H9 (cell line): ENCODE results near the gene EFEMP1. TPM values are rescaled to one million over a fixed set of nuclear protein-coding genes. Genes with fewer than 3 reads are reported as not detected.

Experiments used
- DNase-seq: peaks from one replicate; pipeline ENCODE4 v3.0.0-alpha.2; 2017
- H2AFZ ChIP-seq: one replicate; pipeline ENCODE4 v1.6.1; 2013; ENCODE audit warnings: mild to moderate bottlenecking, low read length, control low read depth, moderate library complexity
- H2AK5ac ChIP-seq: 2 replicates; pipeline ENCODE4 v1.6.1; 2013; ENCODE audit warnings: low read length, control low read depth, mixed read lengths; ENCODE audit not compliant: insufficient read length
- H2BK120ac ChIP-seq: one replicate; pipeline ENCODE4 v1.6.1; 2013; ENCODE audit warnings: low read depth, mild to moderate bottlenecking, low read length, control low read depth, inconsistent platforms; ENCODE audit not compliant: poor library complexity, severe bottlenecking
- H2BK12ac ChIP-seq: 2 replicates; pipeline ENCODE4 v1.6.1; 2013; ENCODE audit warnings: low read length, control low read depth, mixed read lengths, low read depth; ENCODE audit not compliant: insufficient read length
- H2BK15ac ChIP-seq: 2 replicates; pipeline ENCODE4 v1.6.1; 2013; ENCODE audit warnings: low read depth, low read length, control low read depth
- H2BK20ac ChIP-seq: one replicate; pipeline ENCODE4 v1.6.1; 2013; ENCODE audit warnings: low read depth, mild to moderate bottlenecking, low read length, control low read depth, inconsistent platforms; ENCODE audit not compliant: poor library complexity, severe bottlenecking
- H2BK5ac ChIP-seq: 2 replicates; pipeline ENCODE4 v1.6.1; 2013; ENCODE audit warnings: low read length, control low read depth, mixed read lengths; ENCODE audit not compliant: insufficient read length
- H3K14ac ChIP-seq: 2 replicates; pipeline ENCODE4 v1.6.1; 2013; ENCODE audit warnings: low read length, control low read depth; ENCODE audit not compliant: insufficient read depth
- H3K18ac ChIP-seq: 2 replicates; pipeline ENCODE4 v1.6.1; 2013; ENCODE audit warnings: low read depth, mild to moderate bottlenecking, mixed read lengths, low read length, control low read depth; ENCODE audit not compliant: insufficient read length
- H3K23ac ChIP-seq: 2 replicates; pipeline ENCODE4 v1.6.1; 2013; ENCODE audit warnings: low read length, control low read depth, mixed read lengths, low read depth; ENCODE audit not compliant: insufficient read length
- H3K23me2 ChIP-seq: 2 replicates; pipeline ENCODE4 v1.6.1; 2013; ENCODE audit warnings: low read depth, mild to moderate bottlenecking, mixed read lengths, low read length, control low read depth; ENCODE audit not compliant: insufficient read length, poor library complexity, severe bottlenecking
- H3K27ac ChIP-seq: 2 replicates; pipeline ENCODE4 v1.5.1; 2013; ENCODE audit warnings: low read length, control low read depth, mixed read lengths, low read depth; ENCODE audit not compliant: insufficient read length
- H3K27me3 ChIP-seq: 2 replicates; pipeline ENCODE4 v1.6.1; 2013; ENCODE audit warnings: low read length, control low read depth, inconsistent platforms; ENCODE audit not compliant: insufficient read depth
- H3K4ac ChIP-seq: 2 replicates; pipeline ENCODE4 v1.6.1; 2013; ENCODE audit warnings: low read depth, mild to moderate bottlenecking, control low read depth, inconsistent platforms, low read length, moderate library complexity
- H3K4me1 ChIP-seq: 2 replicates; pipeline ENCODE4 v1.6.1; 2013; ENCODE audit warnings: low read length, control low read depth, inconsistent platforms; ENCODE audit not compliant: insufficient read depth
- H3K4me2 ChIP-seq: 2 replicates; pipeline ENCODE4 v1.6.1; 2013; ENCODE audit warnings: low read length, control low read depth, mixed read lengths; ENCODE audit not compliant: insufficient read length, insufficient read depth
- H3K56ac ChIP-seq: 2 replicates; pipeline ENCODE4 v1.6.1; 2013; ENCODE audit warnings: low read depth, mild to moderate bottlenecking, mixed read lengths, low read length, control low read depth; ENCODE audit not compliant: insufficient read length
- H3K79me1 ChIP-seq: 2 replicates; pipeline ENCODE4 v1.6.1; 2013; ENCODE audit warnings: low read depth, mild to moderate bottlenecking, moderate library complexity, low read length, control low read depth, inconsistent platforms; ENCODE audit not compliant: insufficient read depth, poor library complexity, severe bottlenecking
- H3K79me2 ChIP-seq: 2 replicates; pipeline ENCODE4 v1.6.1; 2013; ENCODE audit warnings: low read length, control low read depth, inconsistent platforms; ENCODE audit not compliant: insufficient read depth
- H3K9ac ChIP-seq: 2 replicates; pipeline ENCODE4 v1.6.1; 2013; ENCODE audit warnings: low read length, control low read depth, mixed read lengths; ENCODE audit not compliant: insufficient read length; ENCODE audit errors: extremely low read depth
- H3K9me3 ChIP-seq: one replicate; pipeline ENCODE4 v1.6.1; 2013; ENCODE audit warnings: low read depth, low read length, inconsistent platforms; ENCODE audit not compliant: control insufficient read depth
- H3T11ph ChIP-seq: one replicate; pipeline ENCODE4 v1.6.1; 2013; ENCODE audit warnings: mild to moderate bottlenecking, low read length, control low read depth, inconsistent platforms
- H4K20me1 ChIP-seq: one replicate; pipeline ENCODE4 v1.6.1; 2013; ENCODE audit not compliant: control insufficient read depth, insufficient read length, insufficient read depth
- H4K5ac ChIP-seq: 2 replicates; pipeline ENCODE4 v1.6.1; 2013; ENCODE audit warnings: low read depth, mild to moderate bottlenecking, mixed read lengths, low read length, control low read depth; ENCODE audit not compliant: insufficient read length
- H4K8ac ChIP-seq: replicated peaks from 2 replicates; pipeline ENCODE4 v1.6.1; 2013; ENCODE audit warnings: low read length, control low read depth, mixed read lengths, low read depth; ENCODE audit not compliant: insufficient read length
- H4K91ac ChIP-seq: 2 replicates; pipeline ENCODE4 v1.6.1; 2013; ENCODE audit warnings: low read depth, mild to moderate bottlenecking, moderate library complexity, mixed read lengths, low read length, control low read depth; ENCODE audit not compliant: insufficient read length
- H3K27ac Mint-ChIP-seq, 3 experiments: 2 replicates in 2 of 3; 3 replicates in 1 of 3; pipeline ENCODE4 v1.8.0; 2020 to 2021; ENCODE audit warnings: mixed read lengths in 3 of 3, mild to moderate bottlenecking in 1 of 3, moderate library complexity in 1 of 3
- H3K27me3 Mint-ChIP-seq: 2 replicates; pipeline ENCODE4 v1.8.0; 2021; ENCODE audit warnings: low read depth, mild to moderate bottlenecking, moderate library complexity, mixed read lengths
- H3K36me3 Mint-ChIP-seq, 3 experiments: 2 replicates in 2 of 3; 3 replicates in 1 of 3; pipeline ENCODE4 v1.8.0; 2020 to 2021; ENCODE audit warnings: low read depth in 3 of 3, mixed read lengths in 3 of 3; ENCODE audit not compliant: insufficient read depth in 1 of 3
- H3K4me1 Mint-ChIP-seq, 2 experiments: 2 replicates each; pipeline ENCODE4 v1.8.0; 2020; ENCODE audit warnings: mixed read lengths in 2 of 2
- H3K4me3 Mint-ChIP-seq, 2 experiments: 2 replicates in 1 of 2; 3 replicates in 1 of 2; pipeline ENCODE4 v1.8.0; 2020 to 2021; ENCODE audit warnings: mild to moderate bottlenecking in 2 of 2, mixed read lengths in 2 of 2, moderate library complexity in 1 of 2
- H3K9me3 Mint-ChIP-seq, 2 experiments: 2 replicates in 1 of 2; 3 replicates in 1 of 2; pipeline ENCODE4 v1.8.0; 2020; ENCODE audit warnings: mild to moderate bottlenecking in 2 of 2, mixed read lengths in 2 of 2, moderate library complexity in 1 of 2
- WGBS: extraction: QIAGEN DNeasy Blood & Tissue Kit; methylation state at CpG from one replicate; pipeline ENCODE4 v1.1.7; 2013; ENCODE audit warnings: missing lambda C conversion rate, low lambda C conversion rate, mixed read lengths; ENCODE audit not compliant: insufficient read length; ENCODE audit errors: extremely low coverage; 5-methylcytosine and 5-hydroxymethylcytosine counted together
- total RNA-seq: library from RNA; stranded (reverse); gene quantifications from 2 replicates; pipeline ENCODE4 v1.2.1, GENCODE V29; 2021
- TF ChIP-seq, protein P1 (sequence below): fragments of 200-600 bp; sonication (generic); conservative IDR thresholded peaks from 3 replicates; pipeline ENCODE4 v1.8.0; 2021; ENCODE audit warnings: antibody characterized with exemption, mild to moderate bottlenecking

The EFEMP1 gene
- total RNA-seq, 1 experiment from 2014 or later = 3.5 TPM

DNA sequence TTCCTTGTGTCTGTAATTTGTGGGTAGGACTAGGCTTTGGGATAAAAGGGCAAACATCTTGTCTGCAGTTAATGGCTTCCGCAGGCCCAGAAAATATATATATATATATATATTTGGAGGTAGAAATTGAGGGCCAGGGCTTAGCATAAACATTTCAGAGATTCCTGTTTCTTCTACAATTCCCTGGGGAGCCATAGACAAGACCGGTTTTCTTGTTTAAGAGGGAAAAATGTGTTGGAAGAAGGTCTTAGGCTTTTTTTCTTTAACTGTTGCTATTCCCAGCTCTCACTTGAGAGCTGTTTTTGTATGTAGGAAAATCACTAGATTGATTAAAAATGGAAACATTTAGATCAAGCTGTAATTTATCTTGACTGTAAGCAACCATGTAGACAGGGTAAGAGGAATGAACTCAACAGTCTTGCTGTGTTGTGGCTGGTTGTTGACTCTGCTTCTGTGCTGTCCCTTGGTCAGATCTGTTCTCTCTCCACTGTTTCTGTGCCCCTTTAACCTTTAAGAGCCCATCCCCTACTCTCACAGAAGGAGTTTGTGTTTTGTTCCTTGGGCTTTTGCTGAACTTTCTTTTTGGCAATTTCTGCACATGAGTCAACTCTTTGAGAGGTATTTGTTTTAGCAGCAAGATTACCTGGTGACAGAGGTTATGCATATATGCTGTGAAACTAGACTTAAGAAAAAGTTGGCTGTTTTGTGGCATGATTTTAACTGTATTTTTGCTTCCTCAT, 58.3 kb downstream of the EFEMP1 start:
- Histone ChIP-seq H2BK20ac (no peak overlapping the region), H3K4ac (no peak overlapping the region), H3K9ac (no peak overlapping the region), H2BK12ac (no peak overlapping the region), H2AK5ac (no peak overlapping the region), H3K4me1 (no peaks in the 10 kb centered on the region), H4K20me1 (no peaks in the 10 kb centered on the region), H3K27ac (no peak overlapping the region), H3T11ph (no peak overlapping the region), H3K18ac (no peak overlapping the region), H3K4me2 (no peak overlapping the region), H3K9me3 (no peaks in the 10 kb centered on the region), H3K23me2 (no peaks in the 10 kb centered on the region), H3K14ac (no peak overlapping the region), H2BK5ac (no peak overlapping the region), H3K23ac (no peak overlapping the region), H2BK120ac (no peak overlapping the region), H4K5ac (no peak overlapping the region), H2AFZ (no peak overlapping the region), H3K27me3 (no peaks in the 10 kb centered on the region), H3K79me2 (no peaks in the 10 kb centered on the region), H4K91ac (no peak overlapping the region), H3K56ac (no peak overlapping the region), H4K8ac (no peak overlapping the region), H3K79me1 (no peaks in the 10 kb centered on the region), H2BK15ac (no peak overlapping the region)
- H3K4me1 Mint-ChIP-seq = no peaks in the 10 kb centered on the region
- TF ChIP-seq, protein P1, sequence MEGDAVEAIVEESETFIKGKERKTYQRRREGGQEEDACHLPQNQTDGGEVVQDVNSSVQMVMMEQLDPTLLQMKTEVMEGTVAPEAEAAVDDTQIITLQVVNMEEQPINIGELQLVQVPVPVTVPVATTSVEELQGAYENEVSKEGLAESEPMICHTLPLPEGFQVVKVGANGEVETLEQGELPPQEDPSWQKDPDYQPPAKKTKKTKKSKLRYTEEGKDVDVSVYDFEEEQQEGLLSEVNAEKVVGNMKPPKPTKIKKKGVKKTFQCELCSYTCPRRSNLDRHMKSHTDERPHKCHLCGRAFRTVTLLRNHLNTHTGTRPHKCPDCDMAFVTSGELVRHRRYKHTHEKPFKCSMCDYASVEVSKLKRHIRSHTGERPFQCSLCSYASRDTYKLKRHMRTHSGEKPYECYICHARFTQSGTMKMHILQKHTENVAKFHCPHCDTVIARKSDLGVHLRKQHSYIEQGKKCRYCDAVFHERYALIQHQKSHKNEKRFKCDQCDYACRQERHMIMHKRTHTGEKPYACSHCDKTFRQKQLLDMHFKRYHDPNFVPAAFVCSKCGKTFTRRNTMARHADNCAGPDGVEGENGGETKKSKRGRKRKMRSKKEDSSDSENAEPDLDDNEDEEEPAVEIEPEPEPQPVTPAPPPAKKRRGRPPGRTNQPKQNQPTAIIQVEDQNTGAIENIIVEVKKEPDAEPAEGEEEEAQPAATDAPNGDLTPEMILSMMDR = no peak
- H3K4me3 Mint-ChIP-seq = no peak overlapping the region
- H3K36me3 Mint-ChIP-seq = no peaks in the 10 kb centered on the region
- no peaks in the 10 kb centered on the region for H3K27me3 Mint-ChIP-seq
- no CpG with 5 or more reads among the region's 2 CpGs for WGBS
- H3K27ac Mint-ChIP-seq = no peak overlapping the region
- H3K9me3 Mint-ChIP-seq = no peaks in the 10 kb centered on the region
- DNase-seq = no peak
